Embryonic facial prominence (tissue), 1 donor: Measurements from ENCODE around the gene TBC1D1.

Experiments
- DNase-seq: peaks from one replicate; pipeline ENCODE4 v3.0.0-alpha.2; 2016; ENCODE audit errors: extremely low spot score

Gene TBC1D1

DNA sequence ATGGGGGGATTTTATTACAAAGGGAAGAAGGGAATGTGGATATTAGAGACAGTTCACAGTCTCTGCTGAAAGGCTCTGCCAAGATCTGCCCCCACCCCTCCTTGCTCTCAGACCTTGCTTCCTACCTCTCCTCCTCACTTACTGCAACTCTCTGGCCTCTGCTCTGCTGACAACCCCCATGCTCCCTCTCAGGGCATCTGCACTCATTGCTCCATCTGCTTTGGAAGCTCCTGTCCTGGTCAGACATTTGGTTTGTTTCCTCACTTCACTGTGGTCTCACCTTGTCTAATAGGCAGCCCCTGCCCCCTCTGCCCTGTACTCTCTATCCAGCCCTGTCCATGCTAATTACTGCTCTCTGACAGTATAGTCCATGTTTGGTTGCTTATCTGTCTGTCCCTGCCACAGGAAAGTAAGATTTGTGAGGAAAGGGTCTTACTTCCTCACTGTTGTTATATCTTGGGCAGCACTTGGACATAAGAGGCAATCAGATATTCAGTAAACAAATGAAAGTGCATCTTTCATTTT lies 258.6 kb downstream of the TBC1D1 start:
- DNase-seq = no peak

- DNase-seq = no peak
Measured at GRCh38 chr4:38149997-38150671, 259.2 kb downstream of the TBC1D1 start.

DNA sequence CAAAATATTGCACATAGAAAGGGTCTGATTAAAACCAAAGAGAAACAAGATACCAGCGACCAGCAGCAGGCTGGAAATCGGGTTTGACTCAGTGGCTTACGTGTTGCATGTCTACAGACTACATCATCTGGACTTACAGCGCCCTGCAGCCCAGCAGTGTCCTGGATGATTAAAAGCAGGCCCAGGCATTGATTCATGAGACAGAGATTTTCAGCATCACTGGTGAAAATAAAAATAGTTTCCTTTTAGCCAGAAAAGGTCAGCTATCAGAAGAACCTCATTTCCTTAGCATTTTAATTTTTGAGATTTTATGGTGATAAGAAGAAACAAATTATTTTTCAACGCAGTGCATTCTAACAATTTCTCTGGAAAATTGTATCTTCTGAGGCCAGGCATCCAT lies 259.9 kb downstream of the TBC1D1 start:
- no peak for DNase-seq

DNA sequence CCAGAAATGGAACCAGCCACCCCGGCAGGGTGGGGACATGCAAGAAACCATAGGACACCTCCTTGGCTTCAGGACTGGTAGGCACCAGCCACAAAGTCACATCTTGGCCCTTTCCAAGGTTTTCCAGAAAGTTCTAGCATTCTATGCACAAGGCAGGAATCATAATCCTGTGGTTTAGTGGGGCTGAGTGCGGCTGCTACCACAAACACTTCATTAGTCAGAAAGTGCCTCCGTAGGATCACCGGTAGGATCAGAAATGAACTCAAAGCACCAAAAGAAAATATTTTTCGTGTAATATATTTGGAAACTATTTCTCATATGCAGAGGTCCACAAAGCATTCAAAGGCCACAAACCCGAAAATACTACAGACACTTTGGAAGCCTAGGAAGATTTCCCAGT lies 261.0 kb downstream of the TBC1D1 start:
- DNase-seq = no peak

DNA sequence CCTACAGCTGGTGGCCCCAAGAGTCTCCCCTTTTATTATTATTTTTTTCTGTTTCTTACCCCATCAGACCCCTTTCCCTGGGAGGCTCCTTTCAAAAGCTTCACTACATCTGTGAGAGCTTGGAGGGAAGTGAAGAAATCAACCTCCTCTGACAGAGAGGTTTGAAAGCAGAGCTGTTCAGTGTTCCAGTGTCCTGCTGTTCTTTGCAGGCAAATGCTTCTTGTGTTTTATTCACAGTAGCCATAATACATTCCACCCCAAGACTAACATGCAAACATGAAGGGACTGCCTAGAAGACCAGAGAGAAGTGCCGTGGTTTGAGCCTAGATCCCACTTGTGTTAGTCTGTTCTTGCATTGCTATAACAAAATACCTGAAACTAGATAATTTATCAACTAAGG lies 261.4 kb downstream of the TBC1D1 start:
- no peak for DNase-seq

DNA sequence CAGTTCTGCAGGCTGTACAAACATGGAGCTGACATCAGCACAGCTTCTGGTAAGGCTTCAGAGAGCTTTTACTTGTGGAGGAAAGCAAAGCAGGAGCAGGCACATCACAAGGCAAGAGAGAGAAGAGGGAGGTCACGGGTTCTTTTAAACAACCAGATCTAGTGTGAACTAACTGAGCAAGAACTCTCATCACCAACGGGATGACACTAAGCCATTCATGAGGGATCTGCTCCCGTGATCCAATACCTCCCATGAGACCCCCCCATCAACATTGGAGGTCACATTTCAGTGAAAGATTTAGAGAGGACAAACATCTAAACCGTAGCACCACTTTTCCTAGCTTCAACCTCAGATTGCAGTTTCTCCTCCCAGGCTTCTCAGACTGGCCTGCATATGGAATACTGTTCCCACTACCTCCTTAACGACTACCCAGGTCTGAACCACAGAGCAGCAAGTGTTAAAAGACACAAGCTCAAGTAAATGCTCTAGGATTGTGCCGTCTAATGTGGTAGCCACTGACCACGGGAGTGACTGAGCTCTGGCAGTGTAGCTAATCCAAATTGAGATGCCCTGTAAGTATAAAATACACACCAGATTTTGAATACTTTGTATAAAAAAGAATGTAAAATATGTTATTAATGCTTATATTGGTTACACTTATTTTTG lies 262.0 kb downstream of the TBC1D1 start:
- no peak for DNase-seq

DNA sequence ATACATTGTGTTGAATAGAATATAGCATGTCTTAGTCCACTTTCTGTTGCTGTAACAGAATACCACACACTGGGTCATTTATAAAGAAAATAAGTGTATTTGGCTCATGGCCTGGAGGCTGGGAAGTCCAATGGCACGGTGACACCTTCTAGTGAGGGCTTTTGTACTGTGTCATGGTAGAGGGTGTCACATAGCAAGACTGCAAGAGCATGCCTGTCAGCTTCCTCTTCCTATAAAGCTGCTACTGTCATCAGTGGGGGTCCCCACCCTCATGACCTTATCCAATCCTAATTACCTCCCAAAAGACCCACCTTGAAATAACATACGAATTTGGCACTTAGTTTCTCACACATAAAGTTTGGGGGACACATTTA lies 262.5 kb downstream of the TBC1D1 start:
- no peak for DNase-seq

DNA sequence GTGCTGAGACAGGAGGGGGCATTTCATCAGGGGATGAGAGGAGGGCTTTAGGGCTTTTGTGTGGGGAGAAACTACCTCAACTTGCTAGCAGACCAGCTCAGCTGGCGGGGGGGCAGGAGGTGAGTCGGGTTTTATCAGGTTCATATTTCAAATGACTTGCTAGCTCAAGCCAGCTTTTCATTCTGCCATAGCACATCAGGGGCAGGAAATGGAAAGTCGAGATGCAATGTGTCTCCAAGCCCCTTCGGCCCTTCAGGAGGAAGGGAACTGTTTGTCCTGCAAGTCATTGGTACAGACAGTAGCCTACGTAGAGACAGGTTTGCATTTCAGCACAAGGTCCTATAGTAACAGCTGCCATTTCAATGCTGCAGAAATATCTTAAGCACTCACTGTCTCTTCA lies 263.4 kb downstream of the TBC1D1 start:
- no peak for DNase-seq

GRCh38 chr4:38154681-38155588 lies 264.1 kb downstream of the TBC1D1 start:
- no peak for DNase-seq

DNA sequence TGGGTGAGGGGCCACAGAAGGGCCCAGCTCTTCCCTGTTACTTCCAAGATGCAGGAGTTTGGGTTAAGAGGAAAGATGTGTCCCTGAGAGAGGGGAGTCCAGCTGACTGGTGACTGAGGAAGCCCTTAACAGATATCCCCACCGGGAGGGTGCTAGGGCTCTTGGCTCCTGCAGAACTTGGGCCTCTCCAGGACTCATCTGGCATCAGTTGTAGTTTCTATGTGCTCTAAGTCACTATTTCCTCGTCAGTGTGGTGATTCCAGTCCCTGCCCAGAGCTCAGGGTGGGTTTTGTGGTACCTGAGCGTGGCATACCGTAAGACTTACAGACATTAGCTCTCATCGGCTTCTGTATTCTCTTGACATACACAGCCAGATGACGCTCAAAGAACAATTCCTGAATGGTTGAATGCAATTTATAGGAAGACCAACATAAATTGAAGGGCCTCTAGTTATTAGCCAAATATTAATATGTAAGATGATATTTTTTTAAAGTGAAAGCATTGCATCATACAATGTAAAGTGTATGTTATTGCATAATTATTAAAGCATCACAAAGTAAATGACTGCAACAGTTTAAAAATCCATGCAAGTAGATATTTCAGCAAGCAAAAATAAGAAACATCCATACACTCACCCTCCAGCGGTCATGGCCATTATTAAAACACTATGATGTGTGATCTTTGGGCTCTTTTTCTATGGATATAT lies 264.9 kb downstream of the TBC1D1 start:
- DNase-seq = no peak

- DNase-seq = no peak
Measured at GRCh38 chr4:38157592-38157991, 266.7 kb downstream of the TBC1D1 start.

DNA sequence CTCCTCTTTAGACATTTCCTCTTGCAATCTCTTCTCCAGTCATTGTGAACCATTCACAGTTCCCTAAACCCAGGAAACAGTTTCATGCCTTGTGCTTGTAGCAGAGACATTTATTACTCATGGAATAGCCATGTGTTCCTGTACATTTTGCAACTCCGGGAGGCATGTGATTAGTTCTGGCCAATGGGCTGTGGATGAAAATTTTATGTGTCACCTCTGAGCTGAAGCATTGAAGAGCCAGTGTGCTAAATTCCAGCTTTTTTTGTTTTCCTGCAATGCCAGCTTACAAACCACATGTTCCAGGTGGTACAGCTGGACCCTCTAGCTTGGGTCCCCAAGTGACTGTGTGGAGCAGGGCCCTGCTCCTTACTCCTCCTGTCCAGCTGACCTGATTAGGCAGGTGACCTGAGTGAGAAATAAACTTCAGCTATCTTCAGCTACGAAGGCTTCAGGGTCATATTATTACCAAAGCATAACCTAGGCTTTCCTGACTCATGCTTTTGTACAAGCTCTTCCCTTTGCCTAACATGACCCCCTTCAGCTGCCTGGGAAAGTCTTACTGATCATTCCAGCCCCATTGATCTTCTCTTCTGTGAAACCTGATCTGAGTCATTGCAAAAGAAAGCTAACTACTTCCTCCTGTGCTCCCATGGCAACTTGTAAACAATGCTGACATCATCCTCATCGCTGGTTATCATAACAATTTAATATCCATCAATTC lies 269.8 kb downstream of the TBC1D1 start:
- DNase-seq = no peak

GRCh38 chr4:38161208-38162113 lies 270.6 kb downstream of the TBC1D1 start:
- DNase-seq = no peak

DNA sequence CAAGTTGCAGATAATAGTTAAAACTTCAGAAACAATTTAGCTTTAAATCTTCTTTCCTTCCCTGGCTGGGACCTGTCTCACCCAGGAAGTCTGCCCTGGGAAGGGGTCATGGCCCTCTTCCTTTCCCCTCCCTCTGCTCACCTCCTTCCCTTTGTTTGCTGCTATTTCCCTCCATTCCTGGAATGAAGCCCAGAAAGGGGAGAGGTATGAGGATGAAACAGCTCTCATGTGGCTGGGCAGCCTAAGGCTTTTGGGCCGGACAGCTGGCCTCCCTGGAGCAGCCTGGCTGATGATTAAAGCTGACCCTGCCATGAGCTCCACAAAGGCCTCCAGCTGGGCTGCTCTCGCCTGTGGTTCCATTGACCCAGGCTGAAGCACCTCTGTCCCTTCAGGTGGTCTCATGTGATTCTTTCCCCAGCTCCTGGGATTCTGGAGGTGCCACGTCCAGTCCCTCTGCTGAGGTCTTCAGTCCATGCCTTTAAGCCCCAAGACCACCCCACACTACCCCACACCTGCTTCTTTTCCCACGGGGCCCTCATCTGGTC lies 271.4 kb downstream of the TBC1D1 start:
- DNase-seq = no peak

DNA sequence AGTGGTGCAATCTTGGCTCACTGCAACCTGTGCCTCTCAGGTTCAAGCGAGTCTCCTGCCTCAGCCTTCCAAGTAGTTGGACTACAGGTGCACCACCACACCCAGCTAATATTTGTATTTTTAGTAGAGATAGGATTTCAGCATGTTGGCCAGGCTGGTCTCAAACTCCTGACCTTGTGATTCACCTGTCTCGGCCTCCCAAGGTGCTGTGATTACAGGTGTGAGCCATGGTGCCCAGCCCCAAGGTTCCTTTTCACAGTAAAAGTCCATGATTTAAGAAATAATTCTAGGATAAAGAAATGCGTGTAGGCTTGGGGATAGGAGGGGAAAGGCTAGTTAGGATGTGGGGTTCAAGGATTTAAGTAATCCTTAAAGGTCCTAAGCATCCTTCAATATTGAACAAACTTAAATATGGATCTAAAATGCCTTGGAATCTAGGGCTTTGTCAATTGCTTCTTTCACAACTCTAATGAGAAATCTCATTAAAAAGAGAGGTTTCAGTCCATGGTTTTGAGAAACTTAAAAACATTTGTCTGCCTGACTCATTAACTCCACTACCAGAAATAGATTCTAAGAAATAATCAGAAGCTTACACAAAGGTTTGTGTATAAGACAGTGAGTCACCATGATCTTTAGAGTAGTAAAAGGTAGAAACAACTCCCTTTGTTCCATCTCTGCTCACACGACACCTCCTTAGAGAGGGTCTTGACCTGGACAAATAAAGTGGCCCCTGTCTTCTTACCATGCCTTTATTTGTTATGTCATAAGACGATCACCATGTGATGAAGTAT lies 272.5 kb downstream of the TBC1D1 start:
- DNase-seq = no peak

DNA sequence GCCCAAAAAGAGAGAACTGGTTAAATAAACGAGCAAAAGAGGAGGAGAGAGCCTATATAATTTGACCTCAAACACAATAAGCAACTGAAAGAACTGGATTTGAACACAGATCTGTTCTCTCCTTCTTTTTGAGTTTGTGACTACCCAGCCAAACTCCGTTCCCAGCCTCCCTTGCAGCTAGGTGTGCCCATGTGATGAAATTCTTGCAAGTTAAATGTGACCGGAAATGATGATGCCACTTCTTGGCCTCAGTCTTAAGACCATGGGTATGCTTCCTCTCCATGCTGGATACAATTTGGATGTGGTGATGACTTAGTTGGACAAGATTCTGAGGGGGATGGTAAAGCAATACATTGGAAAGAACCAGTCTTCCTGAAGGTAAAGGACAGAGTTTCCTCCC lies 273.5 kb downstream of the TBC1D1 start:
- no peak for DNase-seq

- no peak for DNase-seq
Measured at GRCh38 chr4:38166082-38166481, 275.2 kb downstream of the TBC1D1 start.

DNA sequence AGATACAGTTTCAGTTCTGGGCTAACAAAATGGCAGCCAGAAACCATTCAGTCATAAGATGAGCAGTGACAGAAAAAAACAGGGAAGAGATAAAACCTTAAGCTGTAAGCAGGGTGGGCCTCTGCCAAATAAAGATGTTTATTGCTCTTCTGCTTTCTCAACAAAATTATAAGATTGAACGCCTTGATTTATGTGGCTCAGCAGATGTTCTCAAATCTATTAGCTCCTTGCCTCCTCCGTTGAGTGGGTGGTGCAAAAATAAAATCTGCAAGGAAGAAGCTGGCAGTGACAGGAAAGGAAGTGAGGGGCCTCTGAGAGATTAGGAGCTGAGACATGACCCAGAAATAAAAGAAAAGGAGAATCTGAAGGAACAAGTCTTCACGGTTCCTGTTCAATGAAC lies 275.9 kb downstream of the TBC1D1 start:
- DNase-seq = no peak

DNA sequence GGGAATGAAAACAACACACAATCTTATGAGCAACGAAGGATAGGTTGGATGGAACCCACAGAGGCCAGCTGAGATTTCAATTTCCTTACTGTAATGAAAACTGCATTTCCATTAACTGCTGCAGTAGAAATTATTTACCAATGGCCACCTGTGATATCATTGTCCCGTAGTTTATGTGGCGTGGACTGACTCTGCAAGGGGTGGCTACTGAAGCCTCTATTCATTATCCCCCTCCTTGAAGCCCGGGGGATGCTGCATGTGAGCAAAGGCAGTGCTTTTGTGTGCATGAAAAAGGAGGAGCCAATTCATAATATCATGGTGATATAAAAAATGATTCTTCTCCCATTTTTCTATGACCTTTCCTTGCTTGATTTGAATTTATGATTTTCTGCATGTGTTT lies 277.1 kb downstream of the TBC1D1 start:
- DNase-seq = no peak
